Thyroid gland (tissue), 4 donors: ENCODE data around the gene MAGOHB. TPM values are rescaled to one million over a fixed set of nuclear protein-coding genes. Genes with fewer than 3 reads are reported as not detected.

Source experiments
- DNase-seq, 2 donors: peaks; one replicate each; pipeline ENCODE4 v3.0.0-alpha.2; 2019
- H3K27ac ChIP-seq, 3 donors: fragments of 200-600 bp; sonication (generic); 1 replicate in 2 of 3; 2 replicates in 1 of 3; pipeline ENCODE4 v1.5.1; 2016 to 2019; ENCODE audit warnings: mild to moderate bottlenecking in 1 of 3, moderate library complexity in 1 of 3
- H3K27me3 ChIP-seq: fragments of 200-600 bp; sonication (generic); one replicate; pipeline ENCODE4 v1.5.1; 2019
- H3K36me3 ChIP-seq, 2 donors: fragments of 200-600 bp; sonication (generic); one replicate each; pipeline ENCODE4 v1.5.1; 2016 to 2019
- H3K4me1 ChIP-seq, 2 donors: fragments of 200-600 bp; sonication (generic); one replicate each; pipeline ENCODE4 v1.5.1; 2017 to 2019
- H3K4me3 ChIP-seq, 3 donors: fragments of 200-600 bp; sonication (generic); replicated peaks in 1 of 3; 1 replicate in 2 of 3; 2 replicates in 1 of 3; pipeline ENCODE4 v1.5.1; 2016; ENCODE audit warnings: mild to moderate bottlenecking in 1 of 3
- H3K9me3 ChIP-seq: fragments of 200-600 bp; sonication (generic); one replicate; pipeline ENCODE4 v1.5.1; 2017
- POLR2A ChIP-seq, 2 donors: fragments of 450-650 bp; IDR thresholded peaks; one replicate each; pipeline ENCODE4 v1.6.1; 2017; ENCODE audit warnings: antibody characterized with exemption in 2 of 2, mild to moderate bottlenecking in 2 of 2, moderate library complexity in 1 of 2
- WGBS, 2 donors: methylation state at CpG; one replicate each; pipeline ENCODE4 v1.1.5; 2017; 5-methylcytosine and 5-hydroxymethylcytosine counted together
- intact Hi-C: fragments of 100-400 bp; cut with DNase I; formaldehyde crosslinking; loops from one replicate; pipeline ENCODE4 v1.15.1; 2023
- total RNA-seq, 4 donors: library from RNA; depleted of rRNA; stranded (reverse); fragments of >200 nt; gene quantifications; one replicate each; pipeline ENCODE4 v1.2.3, GENCODE V29; 2016
- TF ChIP-seq, protein P1 (sequence below), 6 experiments: fragments of 200-600 bp in 3 of 6; fragments of 450-650 bp in 3 of 6; sonication (generic) in 3 of 6; IDR thresholded peaks; one replicate each; pipeline ENCODE4 v1.5.1; 2016 to 2019; ENCODE audit warnings: antibody characterized with exemption in 6 of 6, mild to moderate bottlenecking in 2 of 6, inconsistent platforms in 1 of 6, moderate library complexity in 1 of 6

MAGOHB gene
- total RNA-seq, 4 donors from 2014 or later = 13.1 to 17.4 (median 14.5) TPM

DNA sequence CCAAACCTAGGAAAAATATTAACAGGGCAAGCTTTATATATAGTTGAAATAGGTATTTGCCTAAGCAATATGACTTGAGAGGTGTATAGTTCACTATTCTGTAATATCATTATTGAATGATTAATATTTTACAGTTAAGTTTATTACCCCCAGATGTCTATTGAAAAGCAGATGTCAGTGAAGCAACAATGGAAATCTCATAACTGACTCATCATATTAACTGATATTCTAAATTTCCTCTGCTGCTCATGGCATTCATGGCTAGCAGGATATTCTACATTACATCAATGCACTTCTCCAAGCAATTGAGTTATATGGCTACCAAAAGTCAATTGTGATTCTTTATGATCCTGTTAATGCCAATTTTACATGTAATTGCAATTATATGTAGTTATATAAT lies 9.7 kb upstream of the MAGOHB start:
- no peak overlapping the region for H3K4me3 ChIP-seq
- H3K36me3 ChIP-seq = no peaks in the 10 kb centered on the region
- H3K27ac ChIP-seq = no peak overlapping the region
- no peaks in the 10 kb centered on the region for H3K27me3 ChIP-seq
- intact Hi-C loops = no loop called here
- TF ChIP-seq, protein P1, sequence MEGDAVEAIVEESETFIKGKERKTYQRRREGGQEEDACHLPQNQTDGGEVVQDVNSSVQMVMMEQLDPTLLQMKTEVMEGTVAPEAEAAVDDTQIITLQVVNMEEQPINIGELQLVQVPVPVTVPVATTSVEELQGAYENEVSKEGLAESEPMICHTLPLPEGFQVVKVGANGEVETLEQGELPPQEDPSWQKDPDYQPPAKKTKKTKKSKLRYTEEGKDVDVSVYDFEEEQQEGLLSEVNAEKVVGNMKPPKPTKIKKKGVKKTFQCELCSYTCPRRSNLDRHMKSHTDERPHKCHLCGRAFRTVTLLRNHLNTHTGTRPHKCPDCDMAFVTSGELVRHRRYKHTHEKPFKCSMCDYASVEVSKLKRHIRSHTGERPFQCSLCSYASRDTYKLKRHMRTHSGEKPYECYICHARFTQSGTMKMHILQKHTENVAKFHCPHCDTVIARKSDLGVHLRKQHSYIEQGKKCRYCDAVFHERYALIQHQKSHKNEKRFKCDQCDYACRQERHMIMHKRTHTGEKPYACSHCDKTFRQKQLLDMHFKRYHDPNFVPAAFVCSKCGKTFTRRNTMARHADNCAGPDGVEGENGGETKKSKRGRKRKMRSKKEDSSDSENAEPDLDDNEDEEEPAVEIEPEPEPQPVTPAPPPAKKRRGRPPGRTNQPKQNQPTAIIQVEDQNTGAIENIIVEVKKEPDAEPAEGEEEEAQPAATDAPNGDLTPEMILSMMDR (IDR thresholded peaks at IDR 0.05) = no peak
- no peak for DNase-seq
- H3K4me1 ChIP-seq = no peaks in the 10 kb centered on the region
- no peaks in the 10 kb centered on the region for H3K9me3 ChIP-seq

DNA sequence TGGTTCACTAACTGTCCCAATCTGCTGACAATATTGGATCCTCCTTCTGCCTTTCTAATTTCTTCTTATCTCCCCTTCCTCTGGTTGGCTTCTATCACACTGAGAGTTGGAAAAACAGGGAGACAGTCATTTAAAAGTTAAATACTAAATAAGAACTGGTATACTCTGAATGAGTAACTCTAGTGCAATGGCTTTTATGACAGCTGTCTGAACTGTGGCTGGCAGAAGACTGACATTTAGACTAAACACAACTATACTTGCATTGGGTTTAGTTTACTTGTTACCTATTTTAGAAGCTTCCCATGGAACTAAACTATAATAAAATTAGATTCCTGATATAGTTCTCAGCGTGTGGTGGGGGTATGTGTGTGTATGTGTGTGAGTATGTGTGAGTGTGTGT lies 7.9 kb upstream of the MAGOHB start:
- H3K4me1 ChIP-seq = no peaks in the 10 kb centered on the region
- no peaks in the 10 kb centered on the region for H3K9me3 ChIP-seq
- H3K27me3 ChIP-seq = no peaks in the 10 kb centered on the region
- intact Hi-C loops = no loop called here
- TF ChIP-seq, protein P1 (IDR thresholded peaks at IDR 0.05) = no peak
- TF ChIP-seq POLR2A (IDR thresholded peaks at IDR 0.05) = no peak
- no peak overlapping the region for H3K4me3 ChIP-seq
- H3K36me3 ChIP-seq = no peaks in the 10 kb centered on the region
- no peak overlapping the region for H3K27ac ChIP-seq
- DNase-seq = no peak
- 81 to 82% methylated on average over 1 of the region's 1 CpG for WGBS, 2 donors

DNA sequence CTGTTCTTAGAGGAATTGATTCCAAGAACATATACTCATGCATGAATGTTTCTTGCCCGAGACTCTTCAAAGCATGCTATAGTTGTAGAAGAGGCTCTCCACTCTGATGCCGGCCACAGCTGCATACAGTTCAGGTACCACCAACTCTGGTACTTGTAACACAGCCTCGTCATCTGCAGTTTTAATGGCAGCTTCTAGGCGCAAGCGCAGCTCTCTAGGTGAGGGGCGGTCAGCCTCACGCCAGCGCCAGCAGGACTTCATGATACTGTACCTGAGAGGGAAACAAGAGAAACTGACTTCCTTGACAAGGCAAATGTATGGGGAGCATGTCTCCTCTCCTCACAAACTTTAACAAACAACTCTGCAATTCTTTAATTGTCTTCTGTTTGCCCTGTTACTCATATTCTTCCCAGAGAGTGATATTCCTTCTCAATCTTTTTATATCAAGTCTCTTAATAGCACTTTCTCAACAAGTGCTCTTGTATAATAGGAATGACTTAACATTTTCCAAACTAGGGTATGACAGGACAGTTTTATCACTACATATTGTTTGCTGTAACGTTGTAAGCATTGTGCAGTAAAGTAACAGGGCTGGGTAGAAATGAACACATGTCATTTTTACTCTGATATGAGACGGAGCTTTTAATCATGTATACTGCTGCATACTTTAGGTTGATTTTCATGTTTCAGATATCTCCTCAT lies 6.8 kb upstream of the MAGOHB start:
- DNase-seq = no peak
- Histone ChIP-seq H3K27ac (no peak overlapping the region), H3K4me1 (no peaks in the 10 kb centered on the region), H3K4me3 (no peak overlapping the region), H3K36me3 (no peaks in the 10 kb centered on the region), H3K9me3 (no peaks in the 10 kb centered on the region), H3K27me3 (no peaks in the 10 kb centered on the region)
- intact Hi-C loops = no loop called here
- 85% methylated on average over 10 of the region's 10 CpGs for WGBS, 2 donors
- TF ChIP-seq POLR2A (IDR thresholded peaks at IDR 0.05) = no peak
- TF ChIP-seq, protein P1 (IDR thresholded peaks at IDR 0.05) = no peak

DNA sequence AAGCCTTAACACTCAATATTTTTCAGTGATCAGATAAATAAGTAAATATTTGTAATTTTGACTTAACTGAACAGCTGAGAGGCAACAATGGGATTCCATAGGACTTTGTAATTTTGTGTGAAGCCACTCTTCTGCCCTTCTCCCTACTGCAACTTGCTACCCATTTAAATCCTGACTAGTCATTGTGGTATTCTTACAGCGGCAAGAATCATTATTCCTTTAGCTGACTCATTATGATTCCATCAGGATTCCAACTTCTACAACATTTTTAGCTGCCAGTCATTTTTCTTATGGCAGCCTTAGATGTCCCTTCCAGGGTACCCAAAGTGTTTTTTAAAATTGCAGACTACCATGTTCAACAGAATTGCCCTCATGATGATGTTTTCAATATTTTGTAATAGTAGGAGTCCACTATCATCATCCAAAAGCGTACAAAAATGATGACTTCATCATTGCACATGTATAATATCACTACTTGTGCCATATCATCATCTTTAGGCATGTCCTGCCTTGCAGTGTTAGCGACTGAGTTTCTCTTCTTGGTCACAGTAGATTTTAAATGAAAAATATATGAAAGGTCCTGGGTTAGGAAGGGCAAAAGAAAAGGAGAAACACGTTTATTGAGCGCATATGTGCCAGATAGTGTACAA lies 5.1 kb upstream of the MAGOHB start:
- H3K4me1 ChIP-seq = no peaks in the 10 kb centered on the region
- H3K9me3 ChIP-seq = no peaks in the 10 kb centered on the region
- no peaks in the 10 kb centered on the region for H3K36me3 ChIP-seq
- H3K27me3 ChIP-seq = no peaks in the 10 kb centered on the region
- TF ChIP-seq POLR2A (IDR thresholded peaks at IDR 0.05) = no peak
- intact Hi-C loops = loop anchor here (10.0 kb wide), 1 partner anchor 136 kb away; no protein-coding TSS in a partner anchor
- no peak overlapping the region for H3K4me3 ChIP-seq
- DNase-seq = no peak
- WGBS, 2 donors = 80 to 84% methylated on average over 5 of the region's 5 CpGs
- no peak overlapping the region for H3K27ac ChIP-seq

DNA sequence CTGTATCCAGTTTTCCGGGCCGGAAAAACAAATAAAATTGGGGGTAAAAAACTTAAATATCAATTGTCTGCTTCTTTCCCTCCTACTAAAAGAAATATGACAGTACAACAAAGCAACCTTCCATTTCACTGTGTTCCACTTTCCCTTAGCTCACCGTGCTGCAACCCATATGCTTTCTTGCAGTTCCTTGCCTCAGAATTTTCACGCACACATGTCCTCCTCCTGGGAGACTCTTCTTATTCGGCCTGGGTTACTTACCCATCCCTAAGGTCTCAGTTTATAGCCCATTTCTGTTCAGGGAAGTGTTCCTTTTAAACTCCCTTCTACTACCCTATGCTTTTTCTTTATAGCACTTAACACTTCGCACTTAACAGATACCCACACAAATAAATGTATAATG lies 4.5 kb upstream of the MAGOHB start:
- no peak overlapping the region for H3K27ac ChIP-seq
- intact Hi-C loops = loop anchor here (10.0 kb wide), 1 partner anchor 137 kb away; no protein-coding TSS in a partner anchor
- H3K4me1 ChIP-seq = no peaks in the 10 kb centered on the region
- no peak for DNase-seq
- H3K36me3 ChIP-seq = no peaks in the 10 kb centered on the region
- H3K4me3 ChIP-seq = no peak overlapping the region
- TF ChIP-seq POLR2A (IDR thresholded peaks at IDR 0.05) = no peak
- TF ChIP-seq, protein P1 (IDR thresholded peaks at IDR 0.05) = no peak
- no peaks in the 10 kb centered on the region for H3K27me3 ChIP-seq
- WGBS, 2 donors = 87 to 92% methylated on average over 6 of the region's 6 CpGs
- no peaks in the 10 kb centered on the region for H3K9me3 ChIP-seq
